ENCODE results near the gene GBE1.

DNA sequence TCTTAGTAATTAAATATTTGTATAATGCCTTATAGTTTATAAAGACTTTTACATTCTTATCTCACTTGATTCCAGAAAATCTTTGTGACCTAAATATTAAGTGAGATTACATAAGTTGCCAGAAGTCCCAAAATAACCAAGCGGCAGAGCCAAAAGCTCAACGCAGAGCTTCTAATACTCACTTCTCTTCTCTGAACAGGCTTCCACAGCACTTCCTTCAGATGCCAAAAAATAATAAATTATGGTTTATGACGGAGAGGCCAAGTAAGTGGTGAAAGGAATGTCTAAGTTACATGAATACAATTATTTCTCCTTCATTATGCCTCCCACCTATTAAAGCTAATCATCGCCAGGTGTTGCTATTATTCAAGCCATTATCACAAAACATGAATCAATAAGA, 110.3 kb downstream of the GBE1 start:
- TF ChIP-seq MYC (IDR thresholded peaks at IDR 0.05; ENCODE audit: low read depth, low read length) (no peak), MYC (CRISPR knock-in tag; IDR thresholded peaks at IDR 0.05; ENCODE audit: borderline replicate concordance, low read depth) (no peak), NFE2L1 (tag; IDR thresholded peaks at IDR 0.05; ENCODE audit: borderline replicate concordance, low read depth) (no peak)
